HG02623 (cell line): ENCODE results near the gene ADD2.

Source experiments
- ATAC-seq: cut with Tn5 transposase; IDR thresholded peaks from one replicate; pipeline ENCODE4 v1.9.1; 2021; ENCODE audit warnings: moderate library complexity; ENCODE audit not compliant: unreplicated experiment

Gene ADD2

GRCh38 chr2:70724366-70724765 is 43.6 kb downstream of the ADD2 start:
- no peak for ATAC-seq

GRCh38 chr2:70723286-70723885 is 44.6 kb downstream of the ADD2 start:
- no peak for ATAC-seq

GRCh38 chr2:70720124-70720523 is 47.9 kb downstream of the ADD2 start:
- no peak for ATAC-seq

- ATAC-seq, result no peak
These were observed 48.8 kb downstream of the ADD2 start for GRCh38 chr2:70719231-70719630.

GRCh38 chr2:70718736-70719135 is 49.3 kb downstream of the ADD2 start:
- no peak for ATAC-seq

GRCh38 chr2:70718241-70718640 is 49.8 kb downstream of the ADD2 start:
- ATAC-seq, result no peak

GRCh38 chr2:70717431-70718038 is 50.5 kb downstream of the ADD2 start:
- ATAC-seq, result no peak

GRCh38 chr2:70716951-70717350 is 51.0 kb downstream of the ADD2 start:
- ATAC-seq, result no peak

- no peak for ATAC-seq
These were observed 51.8 kb downstream of the ADD2 start for GRCh38 chr2:70716131-70716743.

GRCh38 chr2:70715071-70715985 is 52.7 kb downstream of the ADD2 start:
- no peak for ATAC-seq

- ATAC-seq, result no peak
These were observed 53.7 kb downstream of the ADD2 start for GRCh38 chr2:70714141-70714905.

- ATAC-seq, result no peak
These were observed 55.1 kb downstream of the ADD2 start for GRCh38 chr2:70712916-70713315.

- ATAC-seq, result no peak
These were observed 56.8 kb downstream of the ADD2 start for GRCh38 chr2:70711191-70711590.

- no peak for ATAC-seq
These were observed 57.8 kb downstream of the ADD2 start for GRCh38 chr2:70710038-70710690.

- no peak for ATAC-seq
These were observed 58.5 kb downstream of the ADD2 start for GRCh38 chr2:70709275-70710037.

- ATAC-seq, result no peak
These were observed 59.4 kb downstream of the ADD2 start for GRCh38 chr2:70708376-70709199.

- no peak for ATAC-seq
These were observed 60.3 kb downstream of the ADD2 start for GRCh38 chr2:70707706-70708105.

GRCh38 chr2:70706026-70706795 is 61.8 kb downstream of the ADD2 start:
- no peak for ATAC-seq
